ENCODE results near the gene POFUT1.

- TF ChIP-seq EZH2phosphoT487 (IDR thresholded peaks at IDR 0.05; ENCODE audit: borderline replicate concordance, low read depth) (no peak), CTCF (IDR thresholded peaks at IDR 0.05) (no peak), MAX (IDR thresholded peaks at IDR 0.05; ENCODE audit: low read depth) (no peak), CHD2 (IDR thresholded peaks at IDR 0.05; ENCODE audit: low read length, partially characterized antibody) (no peak)
Observed at GRCh38 chr20:32160341-32160740, 47.3 kb upstream of the POFUT1 start.

All from SK-N-SH (cell line).